IMR-90 (cell line): ENCODE measurements around the gene PGBD5. TPM values are rescaled to one million over a fixed set of nuclear protein-coding genes. Genes with fewer than 3 reads are reported as not detected.

Experiments used
- ATAC-seq: fragments of 200-7000 bp; cut with Tn5 transposase; 2 replicates; pipeline ENCODE4 v1.9.1; 2020; ENCODE audit warnings: low read depth, mild to moderate bottlenecking, moderate library complexity
- BruUV-seq: library from RNA; stranded (reverse); fragments of 400-500 nt; replicated peaks from 2 replicates; lab custom pipeline; 2021; lab: Mats Ljungman, UMichigan
- CTCF ChIA-PET: fragments of 300-600 bp; formaldehyde crosslinking; extraction: SDS; loops from one replicate; lab custom pipeline; 2021; ENCODE audit warnings: antibody characterized with exemption; lab: Yijun Ruan, JAX
- POLR2A ChIA-PET: fragments of 300-600 bp; sonication (Branson Sonifier 250); formaldehyde crosslinking; loops from one replicate; lab custom pipeline; 2022; ENCODE audit warnings: antibody characterized with exemption; ENCODE audit not compliant: unreplicated experiment; lab: Charles Lee
- DNase-seq: peaks from one replicate; pipeline ENCODE4 v3.0.0; 2013
- H2AFZ ChIP-seq: replicated peaks from 2 replicates; pipeline ENCODE3; 2013; ENCODE audit warnings: low read length, mild to moderate bottlenecking; ENCODE audit not compliant: poor library complexity
- H2AK5ac ChIP-seq: 2 replicates; pipeline ENCODE4 v1.6.1; 2013; ENCODE audit warnings: low read depth, low read length, inconsistent platforms
- H2AK9ac ChIP-seq: replicated peaks from 2 replicates; pipeline ENCODE3; 2013; ENCODE audit warnings: mild to moderate bottlenecking, low read depth, low read length, moderate library complexity; ENCODE audit not compliant: poor library complexity
- H2BK120ac ChIP-seq: 2 replicates; pipeline ENCODE4 v1.6.1; 2013; ENCODE audit warnings: low read depth, low read length, inconsistent platforms
- H2BK15ac ChIP-seq: 3 replicates; pipeline ENCODE4 v1.6.1; 2013; ENCODE audit warnings: low read depth, low read length, inconsistent platforms
- H2BK20ac ChIP-seq: 2 replicates; pipeline ENCODE4 v1.6.1; 2013; ENCODE audit warnings: low read depth, mild to moderate bottlenecking, inconsistent platforms, low read length, moderate library complexity
- H2BK5ac ChIP-seq: 2 replicates; pipeline ENCODE4 v1.6.1; 2013; ENCODE audit warnings: mild to moderate bottlenecking, low read depth, low read length, inconsistent platforms; ENCODE audit not compliant: poor library complexity, severe bottlenecking
- H3K14ac ChIP-seq: replicated peaks from 2 replicates; pipeline ENCODE4 v1.6.1; 2013; ENCODE audit warnings: low read depth, low read length, inconsistent platforms
- H3K18ac ChIP-seq: 2 replicates; pipeline ENCODE4 v1.6.1; 2013; ENCODE audit warnings: low read depth, low read length, control low read depth
- H3K23ac ChIP-seq: 2 replicates; pipeline ENCODE4 v1.6.1; 2013; ENCODE audit warnings: low read depth, low read length, inconsistent platforms
- H3K27ac ChIP-seq: 2 replicates; pipeline ENCODE4 v1.5.1; 2013; ENCODE audit warnings: mild to moderate bottlenecking, control low read depth, low read length; ENCODE audit not compliant: insufficient read depth
- H3K27me3 ChIP-seq: 2 replicates; pipeline ENCODE4 v1.6.1; 2013; ENCODE audit warnings: low read length; ENCODE audit not compliant: control insufficient read depth, insufficient read depth
- H3K36me3 ChIP-seq: 2 replicates; pipeline ENCODE4 v1.6.1; 2013; ENCODE audit warnings: low read length, mixed read lengths; ENCODE audit not compliant: control insufficient read depth, insufficient read depth
- H3K4ac ChIP-seq: 2 replicates; pipeline ENCODE4 v1.6.1; 2013; ENCODE audit warnings: low read depth, low read length, inconsistent platforms
- H3K4me1 ChIP-seq: 2 replicates; pipeline ENCODE4 v1.6.1; 2013; ENCODE audit warnings: low read length, mixed read lengths; ENCODE audit not compliant: control insufficient read depth, insufficient read depth
- H3K4me2 ChIP-seq: 2 replicates; pipeline ENCODE4 v1.6.1; 2013; ENCODE audit warnings: low read depth, mild to moderate bottlenecking, control low read depth, low read length, moderate library complexity
- H3K4me3 ChIP-seq: 2 replicates; pipeline ENCODE4 v1.5.1; 2013; ENCODE audit warnings: low read depth, mild to moderate bottlenecking, control low read depth, low read length, moderate library complexity; ENCODE audit not compliant: insufficient read depth
- H3K56ac ChIP-seq: 2 replicates; pipeline ENCODE4 v1.6.1; 2013; ENCODE audit warnings: low read length, inconsistent platforms; ENCODE audit not compliant: insufficient read depth; ENCODE audit errors: extremely low read depth
- H3K79me1 ChIP-seq, 2 experiments: 2 replicates each; pipeline ENCODE4 v1.6.1; 2013; ENCODE audit warnings: low read length in 2 of 2, inconsistent platforms in 1 of 2, low read depth in 1 of 2
- H3K9ac ChIP-seq: 2 replicates; pipeline ENCODE4 v1.6.1; 2013; ENCODE audit warnings: low read depth, low read length, control low read depth
- H3K9me1 ChIP-seq: 2 replicates; pipeline ENCODE4 v1.6.1; 2013; ENCODE audit warnings: low read length, inconsistent platforms; ENCODE audit not compliant: insufficient read depth
- H3K9me3 ChIP-seq: 2 replicates; pipeline ENCODE4 v1.6.1; 2013; ENCODE audit warnings: low read length; ENCODE audit not compliant: control insufficient read depth, insufficient read depth
- H4K20me1 ChIP-seq: 2 replicates; pipeline ENCODE4 v1.6.1; 2013; ENCODE audit warnings: low read length, inconsistent platforms; ENCODE audit not compliant: insufficient read depth
- H4K5ac ChIP-seq: 2 replicates; pipeline ENCODE4 v1.6.1; 2013; ENCODE audit warnings: mild to moderate bottlenecking, low read depth, low read length, control low read depth
- H4K8ac ChIP-seq, 2 experiments: 2 replicates each; pipeline ENCODE4 v1.6.1; 2013; ENCODE audit warnings: low read depth in 2 of 2, low read length in 2 of 2, control low read depth in 1 of 2, inconsistent platforms in 1 of 2
- H4K91ac ChIP-seq: 2 replicates; pipeline ENCODE4 v1.6.1; 2013; ENCODE audit warnings: low read depth, low read length, inconsistent platforms; ENCODE audit not compliant: insufficient read depth
- BHLHE40 ChIP-seq: fragments of 150-350 bp; IDR thresholded peaks from 2 replicates; pipeline ENCODE4 v1.6.1; 2016; ENCODE audit warnings: mild to moderate bottlenecking, low read depth, low read length
- CEBPB ChIP-seq: IDR thresholded peaks from 2 replicates; pipeline ENCODE4 v1.6.1; 2012; ENCODE audit warnings: low read depth, low read length, improper control_type of control experiment
- CHD1 ChIP-seq: IDR thresholded peaks from 2 replicates; pipeline ENCODE4 v1.6.1; 2012; ENCODE audit warnings: low read depth, low read length, improper control_type of control experiment
- CTCF ChIP-seq: conservative IDR thresholded peaks from 2 replicates; pipeline ENCODE4 v1.5.1; 2012; ENCODE audit warnings: mild to moderate bottlenecking, low read depth, low read length, improper control_type of control experiment
- FOS ChIP-seq: fragments of 150-350 bp; IDR thresholded peaks from 2 replicates; pipeline ENCODE4 v1.6.1; 2016; ENCODE audit warnings: low read depth, low read length
- MAFK ChIP-seq: IDR thresholded peaks from 2 replicates; pipeline ENCODE4 v1.6.1; 2012; ENCODE audit warnings: low read depth, low read length, improper control_type of control experiment
- POLR2A ChIP-seq: IDR thresholded peaks from 2 replicates; pipeline ENCODE4 v1.6.1; 2012; ENCODE audit warnings: mild to moderate bottlenecking, low read depth, low read length
- RCOR1 ChIP-seq: IDR thresholded peaks from 2 replicates; pipeline ENCODE4 v1.6.1; 2012; ENCODE audit warnings: mild to moderate bottlenecking, low read length, improper control_type of control experiment; ENCODE audit not compliant: insufficient replicate concordance
- RFX5 ChIP-seq: IDR thresholded peaks from 2 replicates; pipeline ENCODE4 v1.8.0; 2012; ENCODE audit warnings: low read depth, mild to moderate bottlenecking, low read length, moderate library complexity
- SMC3 ChIP-seq: fragments of 150-350 bp; IDR thresholded peaks from 2 replicates; pipeline ENCODE4 v1.6.1; 2016; ENCODE audit warnings: low read depth, mild to moderate bottlenecking, antibody characterized with exemption, low read length, moderate library complexity
- WGBS, 2 experiments: methylation state at CpG; one replicate each; pipeline versions ENCODE4 v1.1.5 to v1.1.7; 2013; ENCODE audit warnings: missing lambda C conversion rate in 2 of 2; ENCODE audit not compliant: insufficient read length in 1 of 2; ENCODE audit errors: extremely low coverage in 2 of 2; 5-methylcytosine and 5-hydroxymethylcytosine counted together
- dilution Hi-C: fragments of 300-500 bp; cut with HindIII; formaldehyde crosslinking; loops from one replicate; pipeline ENCODE4 v1.14.3; 2018; ENCODE audit warnings: low sequenced_read_pairs; ENCODE audit not compliant: unreplicated experiment
- in situ Hi-C: fragments of 300-500 bp; cut with MboI; formaldehyde crosslinking; loops from 3 replicates; pipeline ENCODE4 v1.14.3; 2019; ENCODE audit warnings: low sequenced_read_pairs, inconsistent platforms, mixed read lengths
- intact Hi-C: fragments of 100-400 bp; cut with micrococcal nuclease; formaldehyde crosslinking; loops from 2 replicates; pipeline ENCODE4 v1.10.0; 2022
- polyA plus RNA-seq, 3 experiments: library from polyadenylated mRNA; depleted of rRNA; stranded (reverse); fragments of >200 nt; gene quantifications; 2 replicates each; pipeline ENCODE4 v1.2.3, GENCODE V29; 2012; ENCODE audit warnings: low replicate concordance in 1 of 3
- total RNA-seq: library from RNA; depleted of rRNA; stranded (reverse); fragments of >200 nt; gene quantifications from 2 replicates; pipeline ENCODE4 v1.2.3, GENCODE V29; 2012

Gene PGBD5
- total and polyA plus RNA-seq, 2 of the 4 experiments (the other 2 are of a cell fraction): 0.18 to 0.36 TPM

- Histone ChIP-seq H2AK5ac (no peak overlapping the region), H3K23ac (no peak overlapping the region), H3K4me3 (no peak overlapping the region), H3K14ac (no peak overlapping the region), H3K56ac (no peak overlapping the region), H3K79me1 (no peaks in the 10 kb centered on the region), H2BK5ac (no peak overlapping the region), H2BK20ac (no peak overlapping the region), H3K36me3 (no peaks in the 10 kb centered on the region), H4K20me1 (no peaks in the 10 kb centered on the region), H2BK120ac (no peak overlapping the region), H4K8ac (no peak overlapping the region), H3K4me1 (no peaks in the 10 kb centered on the region; the same call in 1 of the 2 replicates), H4K5ac (no peak overlapping the region), H3K4me2 (no peak overlapping the region), H4K91ac (no peak overlapping the region), H2AFZ (no peak overlapping the region), H2AK9ac (no peak overlapping the region), H2BK15ac (no peak overlapping the region), H3K4ac (no peak overlapping the region), H3K27me3 (no peaks in the 10 kb centered on the region), H3K18ac (no peak overlapping the region), H3K27ac (no peak overlapping the region), H3K9me3 (no peaks in the 10 kb centered on the region), H3K9ac (no peak overlapping the region), H3K9me1 (no peaks in the 10 kb centered on the region)
- intact Hi-C loops (no loop called here), in situ Hi-C loops (no loop called here), dilution Hi-C loops (no loop called here)
- no TSS peak for BruUV-seq
- TF ChIP-seq RCOR1 (no peak), CTCF (no peak), CHD1 (no peak), CEBPB (no peak), SMC3 (no peak), MAFK (no peak), FOS (no peak), BHLHE40 (no peak), RFX5 (no peak), POLR2A (no peak)
- no peak for DNase-seq
- no CpG with 5 or more reads among the region's 3 CpGs for WGBS, 2 experiments
- no peak for ATAC-seq
- ChIA-PET CTCF (no interaction called here), POLR2A (no interaction called here)
Measured at GRCh38 chr1:230334447-230334837, 91.7 kb downstream of the PGBD5 start.
